IMR-90 (cell line): ENCODE measurements around the gene JAKMIP2. TPM values are rescaled to one million over a fixed set of nuclear protein-coding genes. Genes with fewer than 3 reads are reported as not detected.

ENCODE experiments used
- ATAC-seq: fragments of 200-7000 bp; cut with Tn5 transposase; 2 replicates; pipeline ENCODE4 v1.9.1; 2020; ENCODE audit warnings: low read depth, mild to moderate bottlenecking, moderate library complexity
- BruUV-seq: library from RNA; stranded (reverse); fragments of 400-500 nt; replicated peaks from 2 replicates; lab custom pipeline; 2021; lab: Mats Ljungman, UMichigan
- CTCF ChIA-PET: fragments of 300-600 bp; formaldehyde crosslinking; extraction: SDS; loops from one replicate; lab custom pipeline; 2021; ENCODE audit warnings: antibody characterized with exemption; lab: Yijun Ruan, JAX
- POLR2A ChIA-PET: fragments of 300-600 bp; sonication (Branson Sonifier 250); formaldehyde crosslinking; loops from one replicate; lab custom pipeline; 2022; ENCODE audit warnings: antibody characterized with exemption; ENCODE audit not compliant: unreplicated experiment; lab: Charles Lee
- DNase-seq: peaks from one replicate; pipeline ENCODE4 v3.0.0; 2013
- H2AFZ ChIP-seq: replicated peaks from 2 replicates; pipeline ENCODE3; 2013; ENCODE audit warnings: low read length, mild to moderate bottlenecking; ENCODE audit not compliant: poor library complexity
- H2AK5ac ChIP-seq: 2 replicates; pipeline ENCODE4 v1.6.1; 2013; ENCODE audit warnings: low read depth, low read length, inconsistent platforms
- H2AK9ac ChIP-seq: replicated peaks from 2 replicates; pipeline ENCODE3; 2013; ENCODE audit warnings: mild to moderate bottlenecking, low read depth, low read length, moderate library complexity; ENCODE audit not compliant: poor library complexity
- H2BK120ac ChIP-seq: 2 replicates; pipeline ENCODE4 v1.6.1; 2013; ENCODE audit warnings: low read depth, low read length, inconsistent platforms
- H2BK15ac ChIP-seq: 3 replicates; pipeline ENCODE4 v1.6.1; 2013; ENCODE audit warnings: low read depth, low read length, inconsistent platforms
- H2BK20ac ChIP-seq: 2 replicates; pipeline ENCODE4 v1.6.1; 2013; ENCODE audit warnings: low read depth, mild to moderate bottlenecking, inconsistent platforms, low read length, moderate library complexity
- H2BK5ac ChIP-seq: 2 replicates; pipeline ENCODE4 v1.6.1; 2013; ENCODE audit warnings: mild to moderate bottlenecking, low read depth, low read length, inconsistent platforms; ENCODE audit not compliant: poor library complexity, severe bottlenecking
- H3K14ac ChIP-seq: replicated peaks from 2 replicates; pipeline ENCODE4 v1.6.1; 2013; ENCODE audit warnings: low read depth, low read length, inconsistent platforms
- H3K18ac ChIP-seq: 2 replicates; pipeline ENCODE4 v1.6.1; 2013; ENCODE audit warnings: low read depth, low read length, control low read depth
- H3K23ac ChIP-seq: 2 replicates; pipeline ENCODE4 v1.6.1; 2013; ENCODE audit warnings: low read depth, low read length, inconsistent platforms
- H3K27ac ChIP-seq: 2 replicates; pipeline ENCODE4 v1.5.1; 2013; ENCODE audit warnings: mild to moderate bottlenecking, control low read depth, low read length; ENCODE audit not compliant: insufficient read depth
- H3K27me3 ChIP-seq: 2 replicates; pipeline ENCODE4 v1.6.1; 2013; ENCODE audit warnings: low read length; ENCODE audit not compliant: control insufficient read depth, insufficient read depth
- H3K36me3 ChIP-seq: 2 replicates; pipeline ENCODE4 v1.6.1; 2013; ENCODE audit warnings: low read length, mixed read lengths; ENCODE audit not compliant: control insufficient read depth, insufficient read depth
- H3K4ac ChIP-seq: 2 replicates; pipeline ENCODE4 v1.6.1; 2013; ENCODE audit warnings: low read depth, low read length, inconsistent platforms
- H3K4me1 ChIP-seq: 2 replicates; pipeline ENCODE4 v1.6.1; 2013; ENCODE audit warnings: low read length, mixed read lengths; ENCODE audit not compliant: control insufficient read depth, insufficient read depth
- H3K4me2 ChIP-seq: 2 replicates; pipeline ENCODE4 v1.6.1; 2013; ENCODE audit warnings: low read depth, mild to moderate bottlenecking, control low read depth, low read length, moderate library complexity
- H3K4me3 ChIP-seq: 2 replicates; pipeline ENCODE4 v1.5.1; 2013; ENCODE audit warnings: low read depth, mild to moderate bottlenecking, control low read depth, low read length, moderate library complexity; ENCODE audit not compliant: insufficient read depth
- H3K56ac ChIP-seq: 2 replicates; pipeline ENCODE4 v1.6.1; 2013; ENCODE audit warnings: low read length, inconsistent platforms; ENCODE audit not compliant: insufficient read depth; ENCODE audit errors: extremely low read depth
- H3K79me1 ChIP-seq, 2 experiments: 2 replicates each; pipeline ENCODE4 v1.6.1; 2013; ENCODE audit warnings: low read length in 2 of 2, inconsistent platforms in 1 of 2, low read depth in 1 of 2
- H3K9ac ChIP-seq: 2 replicates; pipeline ENCODE4 v1.6.1; 2013; ENCODE audit warnings: low read depth, low read length, control low read depth
- H3K9me1 ChIP-seq: 2 replicates; pipeline ENCODE4 v1.6.1; 2013; ENCODE audit warnings: low read length, inconsistent platforms; ENCODE audit not compliant: insufficient read depth
- H3K9me3 ChIP-seq: 2 replicates; pipeline ENCODE4 v1.6.1; 2013; ENCODE audit warnings: low read length; ENCODE audit not compliant: control insufficient read depth, insufficient read depth
- H4K20me1 ChIP-seq: 2 replicates; pipeline ENCODE4 v1.6.1; 2013; ENCODE audit warnings: low read length, inconsistent platforms; ENCODE audit not compliant: insufficient read depth
- H4K5ac ChIP-seq: 2 replicates; pipeline ENCODE4 v1.6.1; 2013; ENCODE audit warnings: mild to moderate bottlenecking, low read depth, low read length, control low read depth
- H4K8ac ChIP-seq, 2 experiments: 2 replicates each; pipeline ENCODE4 v1.6.1; 2013; ENCODE audit warnings: low read depth in 2 of 2, low read length in 2 of 2, control low read depth in 1 of 2, inconsistent platforms in 1 of 2
- H4K91ac ChIP-seq: 2 replicates; pipeline ENCODE4 v1.6.1; 2013; ENCODE audit warnings: low read depth, low read length, inconsistent platforms; ENCODE audit not compliant: insufficient read depth
- CTCF ChIP-seq: conservative IDR thresholded peaks from 2 replicates; pipeline ENCODE4 v1.5.1; 2012; ENCODE audit warnings: mild to moderate bottlenecking, low read depth, low read length, improper control_type of control experiment
- RAD21 ChIP-seq: IDR thresholded peaks from 2 replicates; pipeline ENCODE4 v1.6.1; 2012; ENCODE audit warnings: low read length, improper control_type of control experiment
- WGBS, 2 experiments: methylation state at CpG; one replicate each; pipeline versions ENCODE4 v1.1.5 to v1.1.7; 2013; ENCODE audit warnings: missing lambda C conversion rate in 2 of 2; ENCODE audit not compliant: insufficient read length in 1 of 2; ENCODE audit errors: extremely low coverage in 2 of 2; 5-methylcytosine and 5-hydroxymethylcytosine counted together
- dilution Hi-C: fragments of 300-500 bp; cut with HindIII; formaldehyde crosslinking; loops from one replicate; pipeline ENCODE4 v1.14.3; 2018; ENCODE audit warnings: low sequenced_read_pairs; ENCODE audit not compliant: unreplicated experiment
- in situ Hi-C: fragments of 300-500 bp; cut with MboI; formaldehyde crosslinking; loops from 3 replicates; pipeline ENCODE4 v1.14.3; 2019; ENCODE audit warnings: low sequenced_read_pairs, inconsistent platforms, mixed read lengths
- intact Hi-C: fragments of 100-400 bp; cut with micrococcal nuclease; formaldehyde crosslinking; loops from 2 replicates; pipeline ENCODE4 v1.10.0; 2022
- polyA plus RNA-seq, 3 experiments: library from polyadenylated mRNA; depleted of rRNA; stranded (reverse); fragments of >200 nt; gene quantifications; 2 replicates each; pipeline ENCODE4 v1.2.3, GENCODE V29; 2012; ENCODE audit warnings: low replicate concordance in 1 of 3
- total RNA-seq: library from RNA; depleted of rRNA; stranded (reverse); fragments of >200 nt; gene quantifications from 2 replicates; pipeline ENCODE4 v1.2.3, GENCODE V29; 2012

The JAKMIP2 gene
- total and polyA plus RNA-seq, 2 of the 4 experiments (the other 2 are of a cell fraction) = under 0.01 TPM; not detected in 1

GRCh38 chr5:147746986-147747385, 35.5 kb downstream of the JAKMIP2 start:
- no peak overlapping the region for H4K5ac ChIP-seq
- no peaks in the 10 kb centered on the region for H3K4me1 ChIP-seq
- H4K8ac ChIP-seq = no peak overlapping the region
- H3K9me1 ChIP-seq = no peaks in the 10 kb centered on the region
- no peak overlapping the region for H3K4me2 ChIP-seq
- no peaks in the 10 kb centered on the region for H4K20me1 ChIP-seq
- TF ChIP-seq RAD21 = no peak
- TF ChIP-seq CTCF = no peak
- no CpG with 5 or more reads among the region's 3 CpGs for whole genome bisulfite sequencing, 2 experiments
- dilution Hi-C loops (no loop called here), in situ Hi-C loops (no loop called here), intact Hi-C loops (no loop called here)
- no peak overlapping the region for H3K14ac ChIP-seq
- H3K9ac ChIP-seq = no peak overlapping the region
- ChIA-PET POLR2A (no interaction called here), CTCF (no interaction called here)
- H2BK15ac ChIP-seq = no peak overlapping the region
- H3K4ac ChIP-seq = no peak overlapping the region
- no peak overlapping the region for H2BK20ac ChIP-seq
- no TSS peak for BruUV-seq
- ATAC-seq = no peak
- H2BK5ac ChIP-seq = no peak overlapping the region
- no peak overlapping the region for H2AK5ac ChIP-seq
- no peak overlapping the region for H2BK120ac ChIP-seq
- H3K23ac ChIP-seq = no peak overlapping the region
- H3K36me3 ChIP-seq = no peaks in the 10 kb centered on the region
- H3K27me3 ChIP-seq = no peaks in the 10 kb centered on the region
- H3K18ac ChIP-seq = no peak overlapping the region
- no peaks in the 10 kb centered on the region for H3K79me1 ChIP-seq
- no peak overlapping the region for H3K27ac ChIP-seq
- no peak for DNase-seq
- H2AK9ac ChIP-seq = no peak overlapping the region
- H3K9me3 ChIP-seq = no peaks in the 10 kb centered on the region
- no peak overlapping the region for H4K91ac ChIP-seq
- no peak overlapping the region for H3K56ac ChIP-seq
- H3K4me3 ChIP-seq = no peak overlapping the region
- H2AFZ ChIP-seq = no peak overlapping the region
